T-cell (primary cell): Measurements from ENCODE around the gene SLC10A2. TPM values are rescaled to one million over a fixed set of nuclear protein-coding genes. Genes with fewer than 3 reads are reported as not detected.

Source experiments
- ATAC-seq, 4 experiments: fragments of 200-7000 bp in 3 of 4; fragments of 150-1000 bp in 1 of 4; cut with Tn5 transposase; replicated peaks in 1 of 4; 1 replicate in 3 of 4; 2 replicates in 1 of 4; pipeline ENCODE4 v1.10.0; 2021; ENCODE audit warnings: moderate library complexity in 3 of 4, mild to moderate bottlenecking in 2 of 4, moderate number of reproducible peaks in 1 of 4
- CTCF ChIA-PET, 2 donors: fragments of 300-600 bp; sonication (Branson Sonifier 250); formaldehyde crosslinking; loops; one replicate each; lab custom pipeline; 2022; ENCODE audit warnings: antibody characterized with exemption in 2 of 2; lab: Charles Lee
- POLR2A ChIA-PET, 2 donors: fragments of 300-600 bp; sonication (Branson Sonifier 250); formaldehyde crosslinking; loops; one replicate each; lab custom pipeline; 2022; ENCODE audit warnings: antibody characterized with exemption in 2 of 2; lab: Charles Lee
- DNase-seq, 35 experiments: peaks; one replicate each; pipeline versions ENCODE4 v3.0.0 to v3.0.0-alpha.2; 2013 to 2023
- H3K27ac ChIP-seq: one replicate; pipeline ENCODE4 v1.5.1; 2013; ENCODE audit warnings: low read length
- H3K27me3 ChIP-seq, 2 experiments: replicated peaks in 1 of 2; 1 replicate in 1 of 2; 2 replicates in 1 of 2; pipeline versions ENCODE4 v1.6.1 to v1.7.0; 2013; ENCODE audit warnings: low read length in 1 of 2, mixed read lengths in 1 of 2; ENCODE audit not compliant: control insufficient read depth in 2 of 2, insufficient read depth in 2 of 2; ENCODE audit errors: extremely low read depth in 1 of 2
- H3K36me3 ChIP-seq, 2 donors: 1 replicate in 1 of 2; 2 replicates in 1 of 2; pipeline versions ENCODE4 v1.6.1 to v1.7.0; 2013; ENCODE audit warnings: low read length in 1 of 2; ENCODE audit not compliant: control insufficient read depth in 2 of 2, insufficient read depth in 1 of 2; ENCODE audit errors: extremely low read depth in 1 of 2
- H3K4me1 ChIP-seq, 2 experiments: 1 replicate in 1 of 2; 2 replicates in 1 of 2; pipeline versions ENCODE4 v1.6.1 to v1.7.0; 2013; ENCODE audit warnings: low read length in 2 of 2, mixed read lengths in 1 of 2; ENCODE audit not compliant: insufficient read depth in 2 of 2, control insufficient read depth in 1 of 2; ENCODE audit errors: extremely low read depth in 1 of 2
- H3K4me3 ChIP-seq, 2 donors: 1 replicate in 1 of 2; 2 replicates in 1 of 2; pipeline versions ENCODE4 v1.5.1 to v1.7.0; 2013; ENCODE audit warnings: mild to moderate bottlenecking in 2 of 2, low read length in 1 of 2, moderate library complexity in 1 of 2; ENCODE audit not compliant: control insufficient read depth in 1 of 2; ENCODE audit errors: extremely low read depth in 1 of 2
- H3K9me3 ChIP-seq: 2 replicates; pipeline ENCODE4 v1.7.0; 2013
- H3K27ac Mint-ChIP-seq, 2 donors: one replicate each; pipeline ENCODE4 v1.8.0; 2020 to 2021; ENCODE audit warnings: mild to moderate bottlenecking in 2 of 2, mixed read lengths in 2 of 2
- H3K27me3 Mint-ChIP-seq, 2 donors: one replicate each; pipeline ENCODE4 v1.8.0; 2021 to 2022; ENCODE audit warnings: mixed read lengths in 2 of 2
- H3K36me3 Mint-ChIP-seq: one replicate; pipeline ENCODE4 v1.8.0; 2021; ENCODE audit warnings: mixed read lengths
- H3K4me1 Mint-ChIP-seq, 3 donors: one replicate each; pipeline ENCODE4 v1.8.0; 2020 to 2022; ENCODE audit warnings: mixed read lengths in 3 of 3, mild to moderate bottlenecking in 1 of 3
- H3K4me3 Mint-ChIP-seq, 3 donors: one replicate each; pipeline ENCODE4 v1.8.0; 2020 to 2022; ENCODE audit warnings: mild to moderate bottlenecking in 3 of 3, mixed read lengths in 3 of 3, moderate library complexity in 3 of 3
- H3K9me3 Mint-ChIP-seq, 3 donors: one replicate each; pipeline ENCODE4 v1.8.0; 2020 to 2022; ENCODE audit warnings: mixed read lengths in 3 of 3
- WGBS: methylation state at CpG from one replicate; pipeline ENCODE4 v1.1.5; 2013; ENCODE audit warnings: missing lambda C conversion rate; ENCODE audit not compliant: insufficient coverage; 5-methylcytosine and 5-hydroxymethylcytosine counted together
- total RNA-seq, 35 experiments: library from RNA in 6 of 35; stranded (reverse) in 6 of 35; fragments of 120-200 nt in 1 of 35; gene quantifications; one replicate each; pipeline versions ENCODE4 v1.2.1 to v1.2.4 and lab custom pipeline; 2013 to 2026

SLC10A2 gene
- total RNA-seq, 5 donors from 2014 or later (not counting 1 experiment from before 2014, with no cell fraction given): not detected

DNA sequence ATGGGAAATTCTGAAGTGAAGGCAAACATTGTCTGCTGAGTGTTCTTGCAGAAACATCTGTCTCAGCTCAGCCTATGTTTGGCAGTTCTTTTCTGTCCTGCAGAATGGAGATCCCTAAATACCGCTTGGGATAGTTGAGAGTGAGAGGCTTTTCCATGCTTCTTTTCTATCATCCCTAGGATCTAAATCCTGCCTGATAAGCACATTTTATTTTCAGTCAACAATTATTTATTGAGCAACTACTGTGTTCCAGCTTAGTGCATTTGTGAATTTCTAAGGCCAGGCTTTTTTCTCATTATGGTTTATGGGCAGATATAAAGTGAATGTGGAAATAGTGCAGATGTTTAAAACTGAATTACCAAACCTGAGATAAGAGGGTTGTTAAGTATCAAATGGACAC is 62.6 kb downstream of the SLC10A2 start:
- no peaks in the 10 kb centered on the region for H3K36me3 Mint-ChIP-seq
- peaks cover 0 to 10% of the 10 kb centered on the region in 2 donors for H3K27me3 Mint-ChIP-seq
- Histone ChIP-seq H3K27ac (no peak overlapping the region), H3K4me3 (no peak overlapping the region), H3K27me3 (no peaks in the 10 kb centered on the region), H3K4me1 (no peaks in the 10 kb centered on the region), H3K9me3 (no peaks in the 10 kb centered on the region), H3K36me3 (no peaks in the 10 kb centered on the region)
- POLR2A ChIA-PET: no interaction called here
- no peak overlapping the region for H3K4me3 Mint-ChIP-seq
- no peaks in the 10 kb centered on the region for H3K9me3 Mint-ChIP-seq
- no peak for DNase-seq
- CTCF ChIA-PET: no interaction called here
- no peak for ATAC-seq
- no peaks in the 10 kb centered on the region for H3K4me1 Mint-ChIP-seq
- no CpG with 5 or more reads among the region's 1 CpG for WGBS
- no peak overlapping the region for H3K27ac Mint-ChIP-seq

DNA sequence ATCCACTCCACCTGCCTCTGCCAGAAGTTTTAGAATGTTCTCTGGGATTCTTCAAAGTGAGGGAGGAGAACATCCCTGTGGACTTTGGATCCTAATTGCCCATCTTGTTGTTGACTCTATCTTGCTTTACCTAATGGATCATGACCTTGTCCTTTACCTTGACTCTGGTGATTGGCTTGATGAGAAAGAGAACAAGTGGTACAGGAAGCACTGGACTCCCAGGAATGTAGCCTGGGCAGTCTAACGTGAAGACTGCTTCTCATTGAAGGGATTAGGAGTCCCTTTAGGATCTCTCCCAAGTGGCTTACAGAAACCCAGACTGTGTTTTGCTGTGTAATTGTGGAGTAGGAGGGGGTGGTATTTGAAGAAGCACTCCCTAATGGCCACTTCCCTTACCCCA is 63.9 kb downstream of the SLC10A2 start:
- Mint-ChIP-seq H3K4me1 (no peaks in the 10 kb centered on the region), H3K9me3 (no peaks in the 10 kb centered on the region), H3K27ac (no peak overlapping the region), H3K36me3 (no peaks in the 10 kb centered on the region), H3K4me3 (no peak overlapping the region), H3K27me3 (peaks cover 0 to 10% of the 10 kb centered on the region in 2 donors)
- H3K27me3 ChIP-seq: no peaks in the 10 kb centered on the region
- POLR2A ChIA-PET: no interaction called here
- H3K36me3 ChIP-seq: no peaks in the 10 kb centered on the region
- CTCF ChIA-PET: no interaction called here
- H3K9me3 ChIP-seq: no peaks in the 10 kb centered on the region
- H3K4me3 ChIP-seq: no peak overlapping the region
- no peak overlapping the region for H3K27ac ChIP-seq
- H3K4me1 ChIP-seq: no peaks in the 10 kb centered on the region
- no CpG with 5 or more reads among the region's 1 CpG for WGBS
- ATAC-seq: no peak
- no peak for DNase-seq

- Mint-ChIP-seq H3K4me1 (no peaks in the 10 kb centered on the region), H3K36me3 (no peaks in the 10 kb centered on the region), H3K9me3 (peaks cover 0 to 2% (median 0%) of the 10 kb centered on the region in 3 donors), H3K4me3 (no peak overlapping the region), H3K27me3 (peaks cover 0 to 10% of the 10 kb centered on the region in 2 donors), H3K27ac (no peak overlapping the region)
- ATAC-seq (no peak), DNase-seq (no peak)
- 40% methylated on average over 1 of the region's 3 CpGs for WGBS
- POLR2A ChIA-PET: no interaction called here
- no peak overlapping the region for H3K4me3 ChIP-seq
- H3K9me3 ChIP-seq: no peaks in the 10 kb centered on the region
- CTCF ChIA-PET: no interaction called here
- H3K4me1 ChIP-seq: no peaks in the 10 kb centered on the region
- no peak overlapping the region for H3K27ac ChIP-seq
- H3K36me3 ChIP-seq: no peaks in the 10 kb centered on the region
- peaks cover 0 to 3% of the 10 kb centered on the region in 2 experiments for H3K27me3 ChIP-seq
Measured at GRCh38 chr13:103000157-103000556, 66.1 kb downstream of the SLC10A2 start.

DNA sequence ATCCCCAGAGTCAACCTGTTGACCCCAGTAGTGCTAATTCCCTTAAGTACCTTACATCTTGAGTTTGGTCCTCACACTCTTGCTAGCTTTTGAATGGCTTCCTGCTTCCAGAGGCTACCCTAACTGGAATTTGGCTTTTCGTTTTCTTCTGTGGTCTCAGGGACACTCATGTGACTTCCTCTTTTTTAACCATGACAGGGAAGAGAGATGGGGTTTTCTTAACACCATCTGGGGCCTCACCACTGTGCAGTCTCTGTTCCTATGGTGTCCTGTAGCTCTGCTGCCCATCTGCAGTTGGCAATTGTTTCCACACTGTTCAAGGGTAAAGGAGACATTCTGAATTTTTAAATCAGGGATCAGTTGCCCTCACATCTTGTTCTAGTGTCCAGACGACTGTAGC is 66.7 kb downstream of the SLC10A2 start:
- DNase-seq (no peak), ATAC-seq (no peak)
- Histone ChIP-seq H3K27ac (no peak overlapping the region), H3K36me3 (no peaks in the 10 kb centered on the region), H3K4me1 (no peaks in the 10 kb centered on the region), H3K4me3 (no peak overlapping the region), H3K9me3 (no peaks in the 10 kb centered on the region), H3K27me3 (peaks cover 0 to 5% of the 10 kb centered on the region in 2 experiments)
- ChIA-PET CTCF (no interaction called here), POLR2A (no interaction called here)
- Mint-ChIP-seq H3K27me3 (peaks cover 2 to 10% of the 10 kb centered on the region in 2 donors), H3K4me3 (no peak overlapping the region), H3K36me3 (no peaks in the 10 kb centered on the region), H3K27ac (no peak overlapping the region), H3K4me1 (no peaks in the 10 kb centered on the region), H3K9me3 (peaks cover 0 to 2% (median 0%) of the 10 kb centered on the region in 3 donors)
- WGBS: 83% methylated on average over 1 of the region's 2 CpGs

Other genes with a start within 250 kb of the SLC10A2 start
- gene ERCC5, start 220.4 kb downstream of the SLC10A2 start, total RNA-seq: 100 to 1,000 TPM; 104 to 123 (median 114) TPM